ENCODE measurements around the gene PLA2G6.

The PLA2G6 gene

DNA sequence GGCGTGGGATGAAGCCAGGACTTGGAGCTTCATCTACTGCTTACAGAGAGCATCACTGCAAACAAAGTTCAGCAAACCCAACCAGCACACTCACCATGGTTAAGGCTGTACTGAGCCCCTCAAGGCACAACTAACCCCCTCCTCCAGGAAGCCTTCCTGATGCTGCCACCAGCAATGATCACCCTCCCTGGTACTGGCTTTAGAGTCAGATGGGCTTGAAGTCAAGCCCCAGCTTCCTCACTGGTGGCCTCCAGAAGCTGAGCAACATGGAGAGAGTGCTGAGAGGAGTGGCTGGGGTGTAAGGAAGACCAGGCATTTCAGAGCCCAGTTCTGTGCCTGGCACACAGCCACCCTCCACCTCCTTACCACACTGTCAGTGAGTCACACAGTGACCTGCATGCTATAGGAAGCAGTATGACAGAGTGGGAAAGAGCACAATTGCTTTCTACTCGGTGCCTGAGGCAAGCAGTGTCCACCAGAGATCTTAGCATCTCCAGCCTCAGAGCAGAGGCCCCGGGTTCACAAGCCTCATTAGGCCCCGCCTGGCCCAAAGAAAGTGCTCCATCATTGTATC is 46.4 kb downstream of the PLA2G6 start:
- no peak overlapping the region for H3K4me2 ChIP-seq (ENCODE audit: low read length)
- H4K91ac ChIP-seq (ENCODE audit: low read depth, low read length): no peak overlapping the region
- peaks cover 7% of the 10 kb centered on the region for H3K9me3 ChIP-seq (ENCODE audit: insufficient read depth, low read depth, low read length)
- H3K23ac ChIP-seq (ENCODE audit: low read length): no peak overlapping the region
- H2BK12ac ChIP-seq (ENCODE audit: low read length): no peak overlapping the region
- H3K4me3 ChIP-seq (ENCODE audit: low read depth, low read length): no peak overlapping the region
- H3K27ac ChIP-seq (ENCODE audit: low read depth, low read length): no peak overlapping the region
- no peak overlapping the region for H2AFZ ChIP-seq (ENCODE audit: insufficient read depth, low read length, poor library complexity)
- no peak overlapping the region for H4K12ac ChIP-seq (ENCODE audit: low read depth, low read length)
- no peak overlapping the region for H3K4ac ChIP-seq (ENCODE audit: low read depth, low read length)
- no peak overlapping the region for H3K9ac ChIP-seq (ENCODE audit: low read length)
- H3K18ac ChIP-seq (ENCODE audit: low read length): no peak overlapping the region
- no peak overlapping the region for H2BK120ac ChIP-seq (ENCODE audit: insufficient read depth, low read length, poor library complexity)
- H4K8ac ChIP-seq (ENCODE audit: low read depth, low read length): no peak overlapping the region
- H3K79me1 ChIP-seq (ENCODE audit: low read length): peaks cover 2% of the 10 kb centered on the region
- peak; percentile 23 to 38 for DNase-seq
- no peaks in the 10 kb centered on the region for H3K27me3 ChIP-seq (ENCODE audit: insufficient read depth, low read length)
- H2BK5ac ChIP-seq (ENCODE audit: low read depth, low read length, poor library complexity): no peak overlapping the region
- H3K36me3 ChIP-seq (ENCODE audit: control insufficient read depth in 1 of 2, insufficient read depth in 2 of 2, low read length in 2 of 2): no peaks in the 10 kb centered on the region
- H3K4me1 ChIP-seq (ENCODE audit: control insufficient read depth in 1 of 2, insufficient read depth in 2 of 2, low read length in 2 of 2): peaks cover 3 to 6% of the 10 kb centered on the region in 2 experiments
- H3K79me2 ChIP-seq (ENCODE audit: control insufficient read depth, insufficient read depth, low read length, poor library complexity): no peaks in the 10 kb centered on the region
- H3K14ac ChIP-seq (ENCODE audit: low read length): no peak overlapping the region
- H2AK5ac ChIP-seq (ENCODE audit: low read length): no peak overlapping the region
- WGBS (ENCODE audit: extremely low coverage, insufficient coverage, insufficient read length): no CpG with 5 or more reads among the region's 4 CpGs

DNA sequence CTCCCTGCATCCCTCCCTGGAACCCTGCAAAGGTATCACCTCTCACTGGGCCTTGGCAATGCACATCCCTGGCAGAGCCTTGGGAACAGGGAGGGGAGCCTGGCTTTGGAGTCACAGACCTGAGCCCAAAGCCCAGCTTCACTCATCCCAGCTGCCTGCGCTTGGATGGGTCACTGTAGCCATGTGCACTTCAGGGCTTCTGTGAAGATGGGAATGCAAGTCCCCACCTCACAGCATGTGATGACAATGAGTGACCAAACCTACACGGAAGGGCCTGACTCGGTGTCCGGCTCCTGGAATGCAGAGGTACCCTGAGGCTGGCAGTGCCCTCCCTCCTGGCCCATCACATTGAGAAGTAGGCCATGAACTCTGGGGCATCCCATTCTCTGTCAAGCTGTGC is 48.3 kb downstream of the PLA2G6 start:
- Histone ChIP-seq H3K14ac (ENCODE audit: low read length) (no peak overlapping the region), H3K9ac (ENCODE audit: low read length) (no peak overlapping the region), H2AK5ac (ENCODE audit: low read length) (no peak overlapping the region), H3K9me3 (ENCODE audit: insufficient read depth, low read depth, low read length) (peaks cover 7% of the 10 kb centered on the region), H3K79me1 (ENCODE audit: low read length) (peaks cover 2% of the 10 kb centered on the region), H4K12ac (ENCODE audit: low read depth, low read length) (no peak overlapping the region), H3K18ac (ENCODE audit: low read length) (no peak overlapping the region), H3K27me3 (ENCODE audit: insufficient read depth, low read length) (no peaks in the 10 kb centered on the region), H3K79me2 (ENCODE audit: control insufficient read depth, insufficient read depth, low read length, poor library complexity) (no peaks in the 10 kb centered on the region), H3K36me3 (ENCODE audit: control insufficient read depth in 1 of 2, insufficient read depth in 2 of 2, low read length in 2 of 2) (no peaks in the 10 kb centered on the region), H2BK5ac (ENCODE audit: low read depth, low read length, poor library complexity) (no peak overlapping the region), H3K4me1 (ENCODE audit: control insufficient read depth in 1 of 2, insufficient read depth in 2 of 2, low read length in 2 of 2) (peaks cover 3 to 6% of the 10 kb centered on the region in 2 experiments), H2AFZ (ENCODE audit: insufficient read depth, low read length, poor library complexity) (no peak overlapping the region), H2BK120ac (ENCODE audit: insufficient read depth, low read length, poor library complexity) (no peak overlapping the region), H3K4me3 (ENCODE audit: low read depth, low read length) (no peak overlapping the region), H3K23ac (ENCODE audit: low read length) (no peak overlapping the region), H3K4ac (ENCODE audit: low read depth, low read length) (no peak overlapping the region), H4K91ac (ENCODE audit: low read depth, low read length) (no peak overlapping the region), H2BK12ac (ENCODE audit: low read length) (no peak overlapping the region), H4K8ac (ENCODE audit: low read depth, low read length) (no peak overlapping the region), H3K27ac (ENCODE audit: low read depth, low read length) (no peak overlapping the region), H3K4me2 (ENCODE audit: low read length) (no peak overlapping the region)
- no CpG with 5 or more reads among the region's 4 CpGs for WGBS (ENCODE audit: extremely low coverage, insufficient coverage, insufficient read length)
- DNase-seq: no peak

DNA sequence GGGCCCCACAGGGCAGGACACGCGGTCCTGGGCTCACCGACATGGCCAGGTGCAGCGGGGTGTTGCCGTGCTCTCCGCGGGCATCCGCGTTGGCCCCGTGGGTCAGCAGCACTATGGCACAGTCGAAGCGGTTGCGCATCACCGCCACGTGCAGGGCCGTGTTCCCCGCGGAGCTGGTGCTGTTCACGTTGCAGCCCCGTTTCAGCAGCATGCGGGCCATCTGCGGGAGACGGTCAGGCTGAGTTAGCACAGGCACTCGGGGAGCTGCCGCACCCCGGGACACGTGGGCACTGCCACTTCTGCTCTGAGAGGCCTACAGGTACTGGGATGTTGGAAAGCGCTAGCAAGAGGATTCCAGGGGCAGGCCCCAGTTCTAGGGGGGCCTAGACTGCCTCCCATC is 48.8 kb downstream of the PLA2G6 start:
- no peak overlapping the region for H3K18ac ChIP-seq (ENCODE audit: low read length)
- H3K14ac ChIP-seq (ENCODE audit: low read length): no peak overlapping the region
- no peaks in the 10 kb centered on the region for H3K36me3 ChIP-seq (ENCODE audit: control insufficient read depth in 1 of 2, insufficient read depth in 2 of 2, low read length in 2 of 2)
- H3K79me2 ChIP-seq (ENCODE audit: control insufficient read depth, insufficient read depth, low read length, poor library complexity): no peaks in the 10 kb centered on the region
- no peak overlapping the region for H4K91ac ChIP-seq (ENCODE audit: low read depth, low read length)
- H3K4ac ChIP-seq (ENCODE audit: low read depth, low read length): no peak overlapping the region
- no peak overlapping the region for H3K4me3 ChIP-seq (ENCODE audit: low read depth, low read length)
- H3K4me1 ChIP-seq (ENCODE audit: control insufficient read depth in 1 of 2, insufficient read depth in 2 of 2, low read length in 2 of 2): peaks cover 3 to 6% of the 10 kb centered on the region in 2 experiments
- H2BK5ac ChIP-seq (ENCODE audit: low read depth, low read length, poor library complexity): no peak overlapping the region
- H2BK120ac ChIP-seq (ENCODE audit: insufficient read depth, low read length, poor library complexity): no peak overlapping the region
- H3K9ac ChIP-seq (ENCODE audit: low read length): no peak overlapping the region
- H3K9me3 ChIP-seq (ENCODE audit: insufficient read depth, low read depth, low read length): peaks cover 4% of the 10 kb centered on the region
- H2BK12ac ChIP-seq (ENCODE audit: low read length): no peak overlapping the region
- no peak overlapping the region for H2AFZ ChIP-seq (ENCODE audit: insufficient read depth, low read length, poor library complexity)
- no peak overlapping the region for H2AK5ac ChIP-seq (ENCODE audit: low read length)
- H3K79me1 ChIP-seq (ENCODE audit: low read length): peaks cover 2% of the 10 kb centered on the region
- DNase-seq: no peak
- no peak overlapping the region for H4K12ac ChIP-seq (ENCODE audit: low read depth, low read length)
- H4K8ac ChIP-seq (ENCODE audit: low read depth, low read length): no peak overlapping the region
- WGBS (ENCODE audit: extremely low coverage, insufficient coverage, insufficient read length): no CpG with 5 or more reads among the region's 28 CpGs
- H3K23ac ChIP-seq (ENCODE audit: low read length): no peak overlapping the region
- H3K27me3 ChIP-seq (ENCODE audit: insufficient read depth, low read length): no peaks in the 10 kb centered on the region
- no peak overlapping the region for H3K4me2 ChIP-seq (ENCODE audit: low read length)
- no peak overlapping the region for H3K27ac ChIP-seq (ENCODE audit: low read depth, low read length)

DNA sequence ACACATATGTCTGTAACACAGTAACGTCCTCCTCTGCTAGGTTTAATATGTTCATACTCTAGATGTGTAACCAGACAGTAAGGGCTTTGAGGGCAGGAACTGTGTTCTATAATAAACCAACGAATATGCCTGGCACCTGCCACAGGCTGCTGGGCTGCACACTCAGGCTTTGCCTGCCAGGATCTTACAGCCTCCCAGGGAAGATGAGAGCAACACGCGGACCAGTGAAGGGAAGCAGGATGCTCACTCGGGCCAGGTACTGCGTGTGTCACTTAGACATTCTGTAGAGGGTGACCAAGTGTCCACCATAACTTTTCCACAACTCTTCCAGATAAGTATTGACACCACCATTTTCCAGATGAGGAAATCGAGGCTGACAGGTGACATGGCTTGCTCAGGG is 49.5 kb downstream of the PLA2G6 start:
- Histone ChIP-seq H2AK5ac (ENCODE audit: low read length) (no peak overlapping the region), H3K14ac (ENCODE audit: low read length) (no peak overlapping the region), H3K79me1 (ENCODE audit: low read length) (peaks cover 2% of the 10 kb centered on the region), H3K27ac (ENCODE audit: low read depth, low read length) (no peak overlapping the region), H3K4me3 (ENCODE audit: low read depth, low read length) (no peak overlapping the region), H3K79me2 (ENCODE audit: control insufficient read depth, insufficient read depth, low read length, poor library complexity) (no peaks in the 10 kb centered on the region), H4K8ac (ENCODE audit: low read depth, low read length) (no peak overlapping the region), H3K4ac (ENCODE audit: low read depth, low read length) (no peak overlapping the region), H2BK120ac (ENCODE audit: insufficient read depth, low read length, poor library complexity) (no peak overlapping the region), H3K4me1 (ENCODE audit: control insufficient read depth in 1 of 2, insufficient read depth in 2 of 2, low read length in 2 of 2) (peaks cover 3 to 6% of the 10 kb centered on the region in 2 experiments), H3K4me2 (ENCODE audit: low read length) (no peak overlapping the region), H3K27me3 (ENCODE audit: insufficient read depth, low read length) (no peaks in the 10 kb centered on the region), H3K9ac (ENCODE audit: low read length) (no peak overlapping the region), H3K23ac (ENCODE audit: low read length) (no peak overlapping the region), H2AFZ (ENCODE audit: insufficient read depth, low read length, poor library complexity) (no peak overlapping the region), H4K12ac (ENCODE audit: low read depth, low read length) (no peak overlapping the region), H2BK12ac (ENCODE audit: low read length) (no peak overlapping the region), H3K9me3 (ENCODE audit: insufficient read depth, low read depth, low read length) (peaks cover 3% of the 10 kb centered on the region), H2BK5ac (ENCODE audit: low read depth, low read length, poor library complexity) (no peak overlapping the region), H3K18ac (ENCODE audit: low read length) (no peak overlapping the region), H4K91ac (ENCODE audit: low read depth, low read length) (no peak overlapping the region), H3K36me3 (ENCODE audit: control insufficient read depth in 1 of 2, insufficient read depth in 2 of 2, low read length in 2 of 2) (peaks cover 0 to 2% of the 10 kb centered on the region in 2 experiments)
- WGBS (ENCODE audit: extremely low coverage, insufficient coverage, insufficient read length): no CpG with 5 or more reads among the region's 7 CpGs
- DNase-seq: no peak
